GM19467 (cell line): Measurements from ENCODE around the gene CCDC107.
"Not testable (repeated sequence)": the region's sequence is repeated elsewhere in the genome, so short reads cannot be mapped to it uniquely, and the experiment has no call there.

Source experiments
- ATAC-seq: cut with Tn5 transposase; IDR thresholded peaks from one replicate; pipeline ENCODE4 v1.9.1; 2021; ENCODE audit warnings: mild to moderate bottlenecking, moderate library complexity; ENCODE audit not compliant: unreplicated experiment

CCDC107 gene

GRCh38 chr9:35637427-35637955 is 20.6 kb upstream of the CCDC107 start:
- not testable (repeated sequence) for ATAC-seq

- not testable (repeated sequence) for ATAC-seq
Observed at GRCh38 chr9:35638751-35639150, 19.3 kb upstream of the CCDC107 start.

GRCh38 chr9:35639225-35639624 is 18.9 kb upstream of the CCDC107 start:
- ATAC-seq, result not testable (repeated sequence)

DNA sequence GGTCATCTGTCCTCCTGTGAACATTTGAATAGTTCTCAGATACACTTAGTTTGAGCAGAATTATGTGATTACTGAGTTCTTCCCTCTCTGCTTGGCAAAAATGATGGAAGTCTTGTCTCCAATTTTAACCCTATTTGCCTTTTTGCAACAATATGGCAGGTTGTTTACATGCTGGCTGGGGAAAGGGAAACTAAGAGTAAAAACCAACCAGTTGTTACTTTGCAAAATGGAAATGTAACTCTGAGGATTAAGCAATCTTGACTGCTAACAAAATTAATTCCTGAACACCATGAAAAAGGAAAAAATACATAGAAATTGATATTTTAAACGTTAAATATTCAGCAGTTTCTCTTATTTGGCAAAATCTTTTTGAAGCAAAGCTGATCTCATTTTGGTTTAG is 18.5 kb upstream of the CCDC107 start:
- no peak for ATAC-seq

- ATAC-seq, result not testable (repeated sequence)
Observed at GRCh38 chr9:35640431-35640830, 17.7 kb upstream of the CCDC107 start.

DNA sequence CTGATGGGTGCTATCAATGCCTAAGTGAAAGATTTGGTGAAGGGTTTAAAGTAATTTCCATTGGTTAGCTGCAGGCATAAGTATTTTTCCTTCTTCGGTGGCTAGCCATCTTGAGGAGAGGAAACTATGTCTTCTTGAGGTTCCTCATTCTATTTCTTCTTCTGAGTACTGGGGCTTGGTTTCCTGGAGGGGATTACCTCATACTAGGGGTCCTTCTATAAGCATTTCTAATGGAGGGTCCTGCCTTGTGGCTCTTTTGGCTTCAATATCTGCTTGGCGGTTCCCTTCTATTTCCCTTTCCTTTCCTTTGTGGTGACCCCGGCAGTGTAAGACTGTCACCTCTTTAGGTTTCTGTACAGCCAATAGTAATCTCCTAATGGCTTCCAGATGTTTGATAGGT is 16.6 kb upstream of the CCDC107 start:
- not testable (repeated sequence) for ATAC-seq

- ATAC-seq, result no peak
Observed at GRCh38 chr9:35643046-35643445, 15.0 kb upstream of the CCDC107 start.

GRCh38 chr9:35645736-35646135 is 12.4 kb upstream of the CCDC107 start:
- ATAC-seq, result not testable (repeated sequence)

GRCh38 chr9:35646153-35646532 is 11.9 kb upstream of the CCDC107 start:
- ATAC-seq, result no peak

GRCh38 chr9:35646533-35647265 is 11.4 kb upstream of the CCDC107 start:
- peak; percentile 80 for ATAC-seq

GRCh38 chr9:35649431-35650340 is 8.4 kb upstream of the CCDC107 start:
- no peak for ATAC-seq

DNA sequence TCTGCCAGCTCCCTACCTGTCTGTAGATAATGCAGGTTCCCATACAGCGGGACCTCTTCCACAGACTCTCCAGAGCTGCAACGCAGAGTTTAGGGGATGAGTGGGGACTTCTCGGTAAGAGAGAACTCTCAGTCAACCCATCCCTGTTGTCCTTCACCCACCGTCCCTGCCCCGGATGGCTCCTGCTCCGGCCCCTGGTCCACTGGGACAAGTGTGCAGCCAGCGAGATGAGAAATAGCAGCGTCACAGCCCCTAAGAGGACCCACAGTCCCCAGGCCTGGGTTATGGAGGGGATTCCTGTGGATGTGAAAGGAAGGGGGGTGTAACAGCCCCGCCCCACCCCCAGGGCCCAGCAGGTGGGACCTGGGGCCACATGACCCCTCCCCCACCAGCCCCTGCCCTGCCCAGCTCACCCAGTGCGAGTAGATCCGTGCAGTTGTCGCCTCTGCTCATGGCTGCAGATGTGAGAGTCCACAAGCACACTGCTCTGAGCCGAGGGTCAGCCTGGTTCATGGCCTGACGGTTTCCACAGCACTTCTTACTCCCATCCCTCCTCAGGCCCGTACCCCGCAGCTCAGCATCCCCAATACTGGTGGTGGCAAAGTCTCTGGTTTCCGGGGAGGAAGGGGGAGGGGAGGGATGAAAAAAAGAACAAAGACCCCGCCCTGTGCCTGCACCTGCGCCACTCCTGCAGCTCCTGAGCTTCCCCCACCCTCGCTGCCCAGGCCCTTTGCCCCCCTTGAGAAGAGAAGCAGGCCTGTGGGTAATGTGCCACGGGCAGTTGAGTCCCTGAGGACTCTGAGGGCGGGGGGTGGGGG is 7.5 kb upstream of the CCDC107 start, which contains the start of gene SIT1:
SIT1 (minus strand) TSS at position 591 of the 818 bp plus-strand sequence; CDS start at position 513, 78 bp downstream.
- no peak for ATAC-seq

- no peak for ATAC-seq
Observed at GRCh38 chr9:35651956-35652828, 5.9 kb upstream of the CCDC107 start.

DNA sequence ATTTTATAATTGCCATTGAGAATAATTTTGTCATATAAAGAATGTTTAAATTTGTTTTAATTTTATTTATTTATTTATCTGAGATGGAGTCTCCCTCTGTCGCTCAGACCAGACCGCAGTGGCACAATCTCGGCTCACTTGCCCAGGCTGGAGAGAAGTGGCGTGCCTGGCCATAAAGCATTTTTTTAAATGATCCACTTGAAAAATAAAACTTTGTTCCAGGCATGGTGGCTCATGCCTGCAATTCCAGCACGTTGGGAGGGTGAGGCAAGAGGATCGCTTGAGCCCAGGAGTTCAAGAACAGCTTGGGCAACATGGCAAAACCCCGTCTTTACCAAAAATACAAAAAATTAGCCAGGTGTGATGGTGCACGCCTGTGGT is 5.3 kb upstream of the CCDC107 start:
- ATAC-seq, result no peak

- ATAC-seq, result no peak
Observed at GRCh38 chr9:35653611-35654010, 4.5 kb upstream of the CCDC107 start.

- ATAC-seq, result no peak
Observed at GRCh38 chr9:35656348-35656747, 1.7 kb upstream of the CCDC107 start.

DNA sequence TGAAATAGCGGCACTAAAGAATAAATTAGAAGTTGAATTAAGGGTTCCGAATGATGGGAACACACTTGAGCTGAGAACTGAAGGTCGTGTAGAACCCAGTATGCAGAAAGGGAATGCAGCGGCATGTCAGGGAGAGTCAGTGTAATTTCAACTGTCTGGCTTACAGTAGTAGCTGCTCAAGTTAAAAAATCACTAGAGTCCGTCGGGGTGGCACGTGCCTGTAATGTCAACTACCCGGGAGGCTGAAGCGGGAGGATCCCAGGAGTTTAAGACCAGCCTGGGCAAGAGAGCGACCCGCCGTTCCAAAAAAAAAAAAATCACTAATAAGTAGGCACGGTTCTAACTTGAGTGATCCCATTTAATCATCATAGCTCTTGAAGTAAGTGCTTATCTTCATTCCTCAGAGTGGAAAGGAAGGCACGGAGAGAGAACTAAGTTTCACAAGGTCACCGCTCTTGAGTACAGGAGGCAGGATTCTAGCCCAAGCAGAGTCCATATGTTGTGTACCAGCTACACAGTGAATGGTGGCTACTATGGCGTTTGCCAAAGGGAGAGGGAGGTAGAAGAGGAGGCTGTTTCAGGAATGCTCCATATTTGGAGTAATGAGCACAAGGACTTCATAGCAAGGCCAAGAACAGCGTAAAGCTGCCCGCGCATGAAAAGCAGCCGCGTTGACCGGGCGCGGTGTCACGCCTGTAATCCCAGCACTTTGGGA is 1.1 kb upstream of the CCDC107 start:
- ATAC-seq, result no peak

GRCh38 chr9:35657546-35658136 is 451 bp upstream of the CCDC107 start, which contains the start of gene RMRP:
RMRP (minus strand) TSS chr9:35658019.
- ATAC-seq, result peak; percentile 81

DNA sequence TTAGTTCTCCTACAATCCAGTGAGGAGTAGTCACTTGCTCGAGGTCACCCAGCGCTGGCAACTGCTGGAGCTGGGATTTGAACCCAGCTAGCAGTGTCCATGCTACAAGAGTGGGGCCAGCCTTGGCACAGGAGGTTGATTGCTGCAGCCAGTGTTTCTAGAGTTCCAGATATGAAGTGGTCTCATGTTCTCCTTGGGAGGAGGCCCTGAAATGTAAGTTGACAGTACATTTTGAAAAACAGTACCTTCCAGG is 802 bp downstream of the CCDC107 start:
- no peak for ATAC-seq
